Activated CD4-positive, alpha-beta T cell treated with anti-CD3 and anti-CD28 coated beads, Interleukin-2, amount 50 U/mL, for 4 hours (primary cell): ENCODE results near the gene MAPK13.
A peak's percentile ranks its signal among the peaks of the same experiment; 100 is the strongest.
"Not testable (repeated sequence)": the region's sequence is repeated elsewhere in the genome, so short reads cannot be mapped to it uniquely, and the experiment has no call there.

Experiments used
- DNase-seq, 2 experiments: peaks; one replicate each; pipeline ENCODE4 v3.0.0-alpha.2; 2020

The MAPK13 gene

DNA sequence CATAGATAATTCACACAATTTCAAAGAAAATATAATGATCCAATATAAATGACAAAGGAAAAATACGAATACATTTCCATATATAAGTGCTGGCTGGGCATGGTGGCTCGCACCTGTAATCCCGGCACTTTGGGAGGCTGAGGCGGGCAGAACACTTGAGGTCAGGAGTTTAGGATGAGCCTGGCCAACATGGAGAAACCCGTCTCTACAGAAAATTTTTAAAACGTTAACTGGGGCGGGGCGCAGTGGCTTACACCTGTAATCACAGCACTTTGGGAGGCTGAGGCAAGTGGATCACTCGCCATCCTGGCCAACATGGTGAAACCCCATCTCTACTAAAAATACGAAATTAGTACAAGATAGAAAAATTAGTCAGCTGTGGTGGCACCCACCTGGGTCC is 14.9 kb upstream of the MAPK13 start:
- DNase-seq = no peak

DNA sequence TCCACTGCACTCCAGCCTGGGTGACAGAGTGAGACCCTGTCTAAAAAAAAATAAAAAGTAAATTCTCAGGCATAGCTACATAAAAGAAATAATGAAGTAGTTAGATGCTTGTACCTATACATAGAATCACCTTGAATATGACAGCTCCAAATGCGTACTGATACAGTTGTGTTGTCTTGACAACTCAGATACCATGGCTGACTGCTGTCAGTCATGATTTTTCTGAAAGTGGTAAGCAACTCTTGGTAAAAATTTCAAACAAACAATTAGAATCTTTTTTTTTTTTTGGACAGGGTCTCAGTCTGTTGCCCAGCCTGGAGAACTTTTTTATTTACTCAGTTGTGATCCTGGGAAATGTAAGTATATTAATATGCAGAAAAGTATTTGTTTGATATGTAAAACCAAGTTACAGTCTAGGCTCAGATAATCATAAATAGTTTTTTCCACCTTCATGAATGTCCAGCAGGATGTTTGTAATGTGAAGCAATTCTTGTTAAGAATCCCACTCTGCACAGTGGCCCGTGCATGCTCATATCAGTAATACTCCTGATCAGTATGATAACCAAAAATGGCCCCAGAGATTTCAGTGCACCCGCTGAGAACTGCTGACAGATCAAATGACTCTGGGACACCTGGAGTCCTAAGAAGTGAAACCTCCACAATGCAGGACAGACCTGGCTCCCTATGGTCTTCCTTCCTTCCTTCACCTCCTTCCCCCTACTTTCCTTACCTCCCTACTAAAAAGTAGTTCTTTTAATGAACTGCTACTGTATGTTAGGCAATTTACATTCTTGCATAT is 14.0 kb upstream of the MAPK13 start:
- DNase-seq = no peak

DNA sequence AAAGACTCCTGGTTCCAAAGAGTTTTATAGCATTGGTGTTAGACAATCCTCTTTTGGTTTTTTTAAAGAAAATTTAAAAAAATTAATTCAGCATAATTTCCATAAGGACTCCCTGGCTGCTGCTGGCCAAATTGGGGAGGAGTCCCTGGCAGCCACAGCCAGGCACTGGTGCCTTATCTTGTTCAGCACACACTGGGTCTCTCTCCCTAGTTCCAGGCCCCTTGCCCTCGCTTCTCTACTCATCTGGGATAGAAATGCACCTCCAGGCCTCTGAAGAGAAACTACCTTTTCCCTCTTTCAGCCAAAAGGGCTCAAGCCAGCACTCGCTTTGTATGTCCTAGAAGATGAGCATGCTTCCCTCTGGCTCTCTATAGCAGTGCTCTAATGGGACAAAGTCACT is 13.4 kb upstream of the MAPK13 start:
- DNase-seq = no peak

DNA sequence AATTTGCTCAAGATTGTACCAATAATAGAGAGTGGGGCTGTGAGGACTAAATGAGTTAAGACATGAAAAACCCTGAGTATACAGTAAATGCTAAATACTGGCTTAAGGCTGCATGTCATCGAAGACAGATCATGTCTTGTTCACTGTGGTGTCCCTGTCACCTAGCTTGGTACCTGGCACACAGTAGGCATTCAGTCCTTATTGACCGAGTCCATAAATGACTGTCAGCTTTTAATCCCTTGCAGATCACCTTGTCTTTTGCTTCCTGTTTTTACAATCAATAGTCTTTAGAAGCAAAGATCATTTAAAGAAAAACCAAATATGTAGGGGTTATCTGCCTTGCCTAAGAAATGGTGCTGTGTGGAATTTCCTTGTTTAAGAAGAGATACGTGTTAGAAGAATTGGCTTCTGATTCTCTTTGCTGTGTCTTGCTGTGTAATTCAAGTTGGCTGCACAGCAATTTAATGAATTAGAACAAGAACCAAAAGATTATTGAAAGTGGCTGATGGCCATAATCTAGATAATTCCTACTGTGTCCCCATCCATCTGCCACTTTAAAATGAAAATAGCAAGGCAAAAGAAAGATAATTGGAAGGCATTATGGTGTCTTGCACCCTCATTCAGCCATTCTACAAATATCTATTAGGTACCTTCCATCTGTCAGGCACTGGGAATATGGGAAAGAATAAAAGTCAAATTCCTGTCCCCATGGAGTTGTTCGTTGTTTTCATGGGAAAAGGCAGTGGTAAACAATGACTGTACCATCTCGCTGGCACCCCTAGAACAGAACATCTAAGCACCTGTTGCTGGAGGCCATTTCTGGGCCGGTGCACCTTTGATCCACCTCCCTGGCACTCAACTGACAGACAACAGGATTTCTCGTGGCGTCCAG is 12.4 kb upstream of the MAPK13 start:
- DNase-seq = no peak

DNA sequence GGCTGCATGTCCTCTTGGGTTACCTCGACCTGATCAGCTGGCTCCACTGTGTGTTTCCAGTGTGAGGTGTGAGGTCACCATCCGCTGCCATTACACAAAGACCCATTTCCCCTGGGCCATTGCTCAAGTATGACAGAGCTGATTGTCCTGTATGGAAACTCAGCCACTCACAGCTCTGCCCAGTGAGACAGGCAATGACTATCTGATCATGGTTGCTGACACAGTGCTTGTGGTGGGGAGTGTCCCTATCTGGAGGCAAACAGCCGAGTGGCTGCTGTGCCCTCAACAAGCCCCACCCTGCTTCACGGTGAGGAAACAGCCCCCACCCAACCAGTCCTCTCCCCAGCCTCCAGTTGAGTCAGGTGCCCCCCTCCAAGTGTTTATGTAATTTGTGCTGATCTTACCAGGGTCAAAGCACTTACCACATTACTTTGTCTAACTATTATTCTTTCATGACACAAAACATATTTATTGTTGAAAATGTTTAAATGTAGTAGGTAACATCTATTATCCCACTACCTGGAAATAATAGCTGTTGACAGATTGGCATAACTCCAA is 11.7 kb upstream of the MAPK13 start:
- DNase-seq = peak; percentile 33 to 41

DNA sequence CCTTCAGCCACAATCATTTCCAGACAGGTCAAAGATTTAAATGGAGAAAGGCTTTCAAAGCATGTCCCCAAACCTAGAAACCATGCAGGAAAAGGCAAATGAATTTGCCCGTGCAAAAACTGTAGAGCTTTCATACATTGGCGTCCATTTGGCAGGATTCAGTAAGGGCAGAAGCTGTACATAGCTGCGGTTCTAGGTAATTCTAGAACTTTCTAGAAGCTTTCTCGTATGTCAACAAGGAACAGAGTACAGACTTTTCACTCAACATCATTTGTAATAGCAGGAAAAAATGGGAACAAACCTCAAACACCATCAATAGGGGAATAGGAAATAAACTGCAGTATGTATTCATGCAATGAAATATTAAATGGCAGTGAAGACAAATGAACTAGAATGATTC is 11.1 kb upstream of the MAPK13 start:
- no peak for DNase-seq

DNA sequence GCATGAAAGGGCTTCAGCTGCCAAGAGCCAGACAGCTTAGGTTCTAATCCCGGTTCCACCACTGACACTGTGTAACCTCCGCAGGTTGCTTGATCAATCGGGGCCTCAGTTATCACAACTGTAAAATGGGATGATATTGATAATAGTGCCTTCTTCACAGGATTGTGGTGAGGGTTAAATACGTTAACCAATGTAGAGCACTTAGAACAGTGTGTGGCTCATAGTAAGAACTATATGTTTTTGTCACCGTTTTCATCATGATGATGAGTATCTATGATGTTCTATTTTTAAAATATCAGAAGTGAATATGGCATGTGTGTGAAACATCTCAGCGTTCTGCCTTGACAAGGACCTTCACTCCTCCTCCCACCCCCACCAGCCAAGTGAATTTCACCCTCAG is 10.3 kb upstream of the MAPK13 start:
- no peak for DNase-seq

DNA sequence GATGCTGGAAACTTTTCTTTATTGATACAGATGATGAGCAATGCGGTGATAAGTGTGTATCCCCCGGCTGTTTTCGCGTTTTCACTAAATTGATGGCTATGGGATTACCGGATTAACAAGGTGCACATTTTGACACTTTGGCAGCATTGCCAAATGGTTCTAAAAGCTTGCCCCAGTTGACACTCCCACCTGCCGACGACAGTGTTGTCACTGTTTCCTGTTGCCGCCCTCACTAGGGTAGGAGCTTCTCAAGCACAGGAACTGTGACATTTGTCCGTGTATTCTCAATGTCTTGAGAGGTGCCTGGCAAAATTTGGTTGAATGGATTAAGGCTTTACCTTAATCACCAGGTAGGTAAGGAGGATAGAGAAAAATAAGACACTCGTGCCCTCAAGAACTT is 9.8 kb upstream of the MAPK13 start:
- peak; percentile 68 to 69 for DNase-seq

DNA sequence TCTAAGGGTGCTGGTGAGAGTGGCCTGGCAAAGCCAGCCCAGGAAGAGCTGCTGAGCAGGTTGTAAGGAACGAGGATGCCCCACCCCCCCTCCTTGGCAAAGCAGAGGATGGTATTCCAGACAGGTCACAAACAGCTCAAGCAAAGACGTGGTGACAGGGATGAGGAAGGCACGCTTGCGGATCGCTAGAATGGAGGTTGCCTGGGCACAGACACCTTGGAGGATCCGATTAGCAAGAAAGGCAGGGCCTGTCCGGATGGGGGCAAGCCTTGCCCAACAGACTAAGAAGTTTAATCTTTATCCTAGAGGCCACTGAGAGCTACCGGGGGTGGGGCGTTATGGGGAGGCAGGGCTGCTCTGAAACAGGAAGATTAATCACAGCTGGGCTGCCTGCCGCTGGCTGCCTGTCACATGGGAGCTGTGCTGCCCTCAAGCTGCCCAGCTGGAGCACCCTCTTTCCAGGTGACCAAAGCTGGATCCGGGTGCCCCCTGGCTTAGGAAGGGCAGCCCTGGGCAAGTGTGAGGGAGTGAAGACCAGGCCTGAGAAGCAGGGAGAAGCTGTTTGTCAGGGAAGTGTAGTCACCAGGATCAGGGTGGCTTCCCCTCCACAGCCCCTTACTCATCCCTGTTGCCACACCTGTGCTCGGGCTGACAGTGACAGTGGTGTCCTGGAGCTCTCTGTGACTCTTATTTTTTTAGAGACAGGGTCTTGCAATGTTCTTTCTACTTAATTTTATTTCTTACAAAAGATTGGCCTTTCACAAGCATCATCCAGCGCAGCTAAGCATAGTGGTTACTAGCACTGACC is 9.1 kb upstream of the MAPK13 start:
- peak; percentile 39 to 45 for DNase-seq

DNA sequence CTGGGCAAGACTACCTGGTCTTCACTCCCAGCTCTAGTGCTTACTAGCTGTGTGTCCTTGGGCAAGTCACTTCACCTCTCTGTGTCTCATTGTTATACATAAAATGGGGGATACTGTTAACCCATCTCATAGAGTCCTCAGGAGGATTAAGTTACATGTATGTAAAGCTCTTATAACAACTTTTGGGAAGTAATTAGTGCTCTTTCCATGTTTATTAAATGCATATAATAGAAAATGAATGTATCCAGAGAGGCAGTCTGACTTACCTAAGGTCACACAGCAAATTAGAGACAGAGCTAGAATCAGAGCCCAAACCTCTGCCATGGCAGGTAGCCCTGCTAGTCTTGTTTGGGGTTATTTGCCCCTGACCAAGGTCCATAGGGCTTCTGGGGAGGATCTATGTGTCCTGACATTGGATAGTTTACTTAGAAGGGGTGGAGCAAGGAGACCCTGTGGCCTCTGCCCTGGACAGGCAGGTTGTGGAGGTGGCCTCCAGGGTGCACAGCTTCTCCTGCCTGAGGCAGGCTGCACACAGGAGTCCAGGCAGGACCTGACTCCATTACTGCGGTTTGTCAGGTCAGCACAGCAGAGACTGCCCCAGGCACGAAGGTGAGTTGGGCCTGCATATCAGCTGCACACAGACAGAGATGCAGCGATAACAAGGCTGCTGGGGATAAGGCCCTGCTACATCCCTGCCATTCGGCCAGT is 8.4 kb upstream of the MAPK13 start:
- no peak for DNase-seq

DNA sequence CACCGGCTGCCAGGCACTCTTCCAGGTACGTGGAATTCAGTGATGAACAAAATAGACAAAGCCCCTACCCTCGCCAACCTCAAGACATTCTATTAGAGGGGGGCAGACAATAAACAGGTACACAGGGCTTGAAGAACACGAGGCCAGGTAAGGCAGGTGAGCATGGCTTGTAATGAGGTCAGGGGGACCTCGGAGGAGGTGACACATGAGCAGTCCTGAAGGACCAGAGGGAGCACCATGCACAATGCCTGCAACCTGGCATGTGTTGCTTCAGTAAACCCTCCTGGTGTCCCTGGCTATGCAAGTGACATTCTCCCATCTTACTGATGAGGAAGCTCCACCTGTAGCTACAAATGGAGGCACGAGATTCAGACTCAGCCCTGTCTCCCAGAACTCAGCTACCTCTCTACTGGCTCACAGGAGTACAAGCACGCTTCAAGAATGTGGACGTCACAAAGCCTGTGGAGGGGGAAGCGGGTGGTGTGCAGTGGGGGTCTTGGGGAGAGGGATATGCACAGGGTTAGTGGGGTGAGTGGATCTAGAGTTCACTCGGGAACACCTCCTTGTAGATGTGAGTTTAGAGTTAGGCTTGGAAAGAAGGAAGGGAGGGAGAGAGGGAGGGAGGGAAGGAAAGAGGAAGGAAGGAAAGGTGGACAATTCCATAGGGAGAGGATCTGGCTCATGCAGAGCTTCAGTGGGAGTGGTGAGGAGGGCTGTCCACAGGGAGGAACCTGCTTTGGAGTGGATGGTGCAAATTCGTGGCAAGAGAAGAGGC is 7.6 kb upstream of the MAPK13 start:
- no peak for DNase-seq

DNA sequence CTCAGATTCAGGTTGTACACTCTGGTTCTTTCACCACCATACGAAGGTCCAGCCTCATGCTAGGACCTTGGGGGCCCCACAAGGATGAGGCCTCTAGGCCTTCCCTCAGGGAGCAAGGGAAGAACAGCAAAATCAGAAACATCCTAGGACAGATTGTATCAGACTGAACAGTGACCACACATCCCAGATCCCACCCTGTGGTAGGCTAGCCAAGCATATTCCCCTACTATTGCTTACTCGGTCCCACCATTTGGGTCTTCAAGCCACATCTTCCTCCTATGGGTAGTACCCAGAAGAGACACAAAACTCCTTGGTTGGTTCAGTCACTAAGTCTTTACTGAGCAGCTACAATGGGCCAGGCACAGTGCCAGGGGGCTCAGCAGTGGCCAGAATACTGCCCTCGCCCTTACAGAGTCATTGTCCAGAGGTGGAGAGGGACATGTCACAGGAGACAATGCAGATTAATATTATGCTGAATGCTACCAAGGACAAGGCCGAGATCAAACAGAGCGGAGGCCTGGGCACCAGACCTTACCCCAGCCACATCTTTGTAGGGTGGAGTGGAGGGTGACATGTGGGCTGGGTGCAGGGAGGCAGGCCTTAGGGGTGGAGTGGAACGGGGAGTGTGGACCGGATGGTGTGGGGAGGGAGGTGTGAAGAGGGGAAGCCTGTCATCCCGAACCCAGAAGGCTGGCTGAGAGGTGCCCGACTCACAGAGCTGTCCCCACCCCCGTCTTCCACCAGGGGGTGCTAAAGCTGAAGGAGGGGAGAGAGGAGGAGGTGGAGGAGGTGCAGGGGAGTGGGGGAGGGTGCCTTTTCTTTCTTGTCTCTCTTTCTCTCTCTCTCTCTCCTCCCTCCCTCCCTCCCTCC is 6.8 kb upstream of the MAPK13 start:
- peak; percentile 83 to 85 for DNase-seq

DNA sequence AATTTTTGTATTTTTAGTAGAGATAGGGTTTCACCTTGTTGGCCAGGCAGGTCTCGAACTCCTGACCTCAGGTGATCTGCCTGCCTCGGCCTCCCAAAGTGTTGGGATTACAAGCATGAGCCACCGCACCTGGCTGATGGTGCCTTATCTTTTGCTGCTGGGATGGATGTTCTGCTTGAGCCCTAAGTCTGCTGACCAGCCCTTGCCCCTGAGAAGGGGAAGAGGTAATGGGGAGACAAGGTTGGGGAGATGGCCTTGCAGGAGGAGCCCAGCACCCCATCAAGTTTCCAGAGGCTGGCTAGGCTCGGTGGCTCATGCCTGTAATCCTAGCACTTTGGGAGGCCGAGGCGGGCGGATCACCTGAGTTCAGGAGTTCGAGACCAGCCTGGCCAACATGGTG is 6.0 kb upstream of the MAPK13 start:
- not testable (repeated sequence) for DNase-seq

DNA sequence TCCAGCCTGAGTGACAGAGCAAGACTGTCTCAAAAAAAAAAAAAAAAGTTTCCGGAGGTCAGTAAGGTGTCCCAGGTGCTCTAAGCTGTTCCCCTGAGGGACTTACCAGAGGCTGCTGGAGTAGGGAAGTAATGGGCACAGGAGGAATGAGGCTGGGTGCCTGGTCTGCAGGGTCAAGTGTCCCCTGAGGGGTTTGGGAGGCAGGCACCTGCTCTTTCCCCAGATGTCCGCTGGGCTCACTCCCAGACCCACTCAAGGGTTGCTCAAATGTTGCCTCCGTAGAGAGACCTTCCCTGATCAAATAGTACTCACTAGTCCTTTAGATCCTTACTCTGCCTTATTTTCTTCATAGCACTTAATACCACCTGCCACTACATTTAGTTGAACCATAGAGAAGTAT is 5.4 kb upstream of the MAPK13 start:
- DNase-seq = no peak

DNA sequence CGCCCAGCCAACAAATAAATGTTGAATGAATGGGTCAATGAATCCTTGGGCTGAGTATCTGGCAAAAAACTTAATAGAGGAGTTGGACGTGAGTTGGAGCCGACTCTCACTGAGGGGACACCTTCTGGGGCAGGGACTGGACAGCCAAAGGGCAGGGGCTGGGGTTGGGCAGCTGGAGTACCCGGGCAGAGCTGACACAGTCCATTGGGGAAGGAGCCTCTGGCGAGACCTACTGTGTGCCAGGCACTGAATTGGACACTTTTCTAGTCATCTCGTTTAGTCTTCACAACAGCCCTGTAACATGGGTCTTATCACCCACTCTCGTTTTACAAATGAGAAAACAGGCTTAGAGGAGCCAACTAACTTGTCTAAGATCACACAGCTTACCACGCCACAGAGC is 4.7 kb upstream of the MAPK13 start:
- DNase-seq = no peak

DNA sequence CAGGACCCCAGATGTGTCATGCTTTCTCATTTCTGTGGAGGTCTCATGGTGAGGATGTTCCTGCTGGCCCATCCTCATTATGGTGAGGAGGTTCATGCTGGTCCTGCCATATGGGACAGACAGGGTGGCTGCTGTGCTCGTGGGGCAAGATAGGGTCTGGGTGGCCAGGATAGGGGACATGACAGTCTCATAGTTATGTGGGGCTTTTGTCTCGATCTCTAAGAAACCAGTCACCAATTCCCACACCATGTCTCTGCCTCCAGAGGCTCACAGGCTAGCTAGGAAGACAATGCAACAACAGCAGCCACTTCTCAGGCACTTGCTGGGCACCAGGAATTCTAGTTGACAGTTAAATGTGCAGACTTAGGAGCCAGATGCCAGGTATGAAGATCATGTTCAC is 4.2 kb upstream of the MAPK13 start:
- no peak for DNase-seq

DNA sequence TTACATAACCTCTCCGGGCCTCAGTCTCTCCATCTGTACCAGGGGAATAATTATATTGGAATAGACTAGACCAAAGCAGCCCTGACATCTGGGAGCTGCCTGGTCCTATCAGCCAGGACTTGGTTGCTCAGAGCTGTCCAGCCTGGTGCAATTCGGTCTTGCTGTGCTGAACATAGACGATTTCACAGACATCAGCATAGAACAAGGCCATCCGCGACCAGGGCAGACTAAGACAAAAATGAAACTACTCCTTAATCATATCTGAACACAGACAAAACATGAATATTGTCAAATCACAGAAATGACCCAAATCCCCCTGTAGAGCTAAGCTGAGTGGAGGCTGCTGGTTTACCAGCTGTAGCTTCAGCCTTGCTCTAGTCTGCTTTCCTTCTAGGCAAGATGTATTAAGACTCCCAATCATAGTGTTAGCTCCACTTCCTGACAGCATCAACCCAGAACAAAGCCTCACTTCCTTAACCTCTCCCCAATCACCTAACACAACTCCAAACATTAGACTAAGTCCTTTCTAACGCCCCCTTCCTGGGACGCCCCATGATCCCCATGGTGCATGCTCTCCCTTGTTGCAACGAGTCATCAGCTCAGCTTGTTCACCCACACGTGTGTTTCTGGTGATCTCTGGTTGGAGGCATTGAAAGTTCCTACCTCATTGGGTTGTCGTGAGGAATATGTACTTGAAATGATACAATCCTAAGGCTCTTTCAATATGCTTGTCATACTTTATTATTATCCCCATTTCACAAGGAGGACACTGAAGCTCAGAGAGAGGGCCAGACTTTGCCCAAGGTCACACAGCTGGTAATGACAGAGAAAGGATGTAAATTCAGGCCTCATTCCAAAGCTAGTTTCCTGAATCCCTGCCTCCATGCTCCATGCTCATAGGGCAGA is 3.5 kb upstream of the MAPK13 start:
- DNase-seq = no peak

DNA sequence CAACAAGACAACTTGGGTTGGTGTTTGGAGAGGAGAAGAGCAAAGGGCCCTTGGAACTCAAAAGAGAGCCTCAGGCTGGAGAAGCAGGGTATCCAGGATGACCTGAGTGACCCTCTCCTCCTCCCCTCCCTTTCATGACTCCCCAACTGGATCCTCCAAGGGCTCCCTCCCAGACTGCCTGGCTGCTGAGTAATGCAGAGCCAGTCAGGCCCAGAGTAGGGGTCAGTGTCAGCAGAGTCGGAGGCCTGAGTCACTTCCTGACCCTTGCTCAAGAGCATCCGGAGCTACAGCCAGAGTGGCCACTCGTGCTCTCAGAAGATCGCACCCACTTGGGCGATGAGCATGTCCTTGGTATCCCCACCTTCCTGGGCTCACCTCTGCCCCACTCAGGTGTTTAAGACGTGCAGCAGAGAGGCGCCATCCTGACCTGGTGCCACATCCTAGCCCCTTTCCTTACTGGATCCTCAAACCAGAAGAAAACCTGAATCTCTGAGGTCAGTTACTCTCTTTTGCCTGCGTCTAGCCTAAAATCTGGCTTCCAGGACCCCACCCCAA is 2.8 kb upstream of the MAPK13 start:
- no peak for DNase-seq

DNA sequence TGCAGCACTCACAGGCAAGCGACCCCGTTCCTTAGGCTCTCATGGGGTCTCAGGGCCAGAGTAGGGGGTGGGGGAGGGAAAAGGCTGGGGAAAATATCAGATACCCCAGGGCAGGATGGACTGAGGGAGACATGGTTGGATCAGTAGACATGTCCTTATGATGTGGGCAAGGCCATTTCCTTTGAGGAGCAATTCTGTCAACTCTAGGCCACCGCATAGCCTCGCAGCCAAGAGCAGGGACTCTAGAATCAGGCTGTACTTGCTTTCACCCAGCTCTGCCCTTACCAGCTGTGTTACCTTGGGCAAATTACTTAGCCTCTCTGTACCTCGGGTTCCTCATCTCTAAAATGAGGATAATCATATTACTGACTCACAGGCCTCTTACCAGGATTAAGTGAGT is 2.2 kb upstream of the MAPK13 start:
- DNase-seq = no peak
